K562 (cell line): ENCODE results near the gene THAP12. TPM values are rescaled to one million over a fixed set of nuclear protein-coding genes. Genes with fewer than 3 reads are reported as not detected.

Experiments
- ATF1 ChIP-seq, 2 experiments: fragments of 450-650 bp in 1 of 2; IDR thresholded peaks; 2 replicates each; pipeline ENCODE4 v1.6.1; 2016; ENCODE audit warnings: missing compliant biosample characterization in 1 of 2, missing genetic modification characterization in 1 of 2
- CBFA2T3 ChIP-seq: fragments of 450-650 bp; IDR thresholded peaks from 2 replicates; pipeline ENCODE4 v1.6.1; 2017
- E2F8 ChIP-seq: fragments of 450-650 bp; IDR thresholded peaks from 2 replicates; pipeline ENCODE4 v1.7.1; 2018; ENCODE audit warnings: mild to moderate bottlenecking, low read depth; ENCODE audit not compliant: partially characterized antibody
- GATAD2B ChIP-seq: fragments of 450-650 bp; IDR thresholded peaks from 2 replicates; pipeline ENCODE4 v1.6.1; 2017; ENCODE audit warnings: mild to moderate bottlenecking, borderline replicate concordance
- HNRNPUL1 ChIP-seq: fragments of 200-400 bp; formaldehyde crosslinking; IDR thresholded peaks from 2 replicates; pipeline ENCODE4 v1.6.1; 2017; ENCODE audit warnings: low read length
- KAT2B ChIP-seq: IDR thresholded peaks from one replicate; pipeline ENCODE4 v1.6.1; 2012; ENCODE audit warnings: low read depth, mild to moderate bottlenecking, control low read depth, inconsistent platforms, low read length, moderate library complexity
- KDM5B ChIP-seq: fragments of 200-600 bp; sonication (generic); IDR thresholded peaks from 2 replicates; pipeline ENCODE4 v1.6.1; 2012; ENCODE audit warnings: low read depth, mild to moderate bottlenecking, moderate library complexity, low read length, control low read depth, inconsistent platforms; ENCODE audit not compliant: insufficient replicate concordance
- LEF1 ChIP-seq: fragments of 450-650 bp; IDR thresholded peaks from 2 replicates; pipeline ENCODE4 v1.6.1; 2016; ENCODE audit warnings: mild to moderate bottlenecking
- MTA1 ChIP-seq: fragments of 450-650 bp; IDR thresholded peaks from 2 replicates; pipeline ENCODE4 v1.6.1; 2017; ENCODE audit warnings: borderline replicate concordance
- NFIC ChIP-seq: fragments of 450-650 bp; IDR thresholded peaks from 2 replicates; pipeline ENCODE4 v1.6.1; 2017; ENCODE audit warnings: mild to moderate bottlenecking, inconsistent platforms
- NR3C1 ChIP-seq: sonication (generic); formaldehyde crosslinking; IDR thresholded peaks from 2 replicates; pipeline ENCODE4 v1.8.1; 2022; ENCODE audit warnings: missing genetic modification reagents
- POLR2AphosphoS2 ChIP-seq: IDR thresholded peaks from 2 replicates; pipeline ENCODE4 v1.6.1; 2012; ENCODE audit warnings: low read length, improper control_type of control experiment
- SIN3A ChIP-seq, 2 experiments: fragments of 150-350 bp in 1 of 2; IDR thresholded peaks; 2 replicates each; pipeline ENCODE4 v1.6.1; 2011 to 2016; ENCODE audit warnings: borderline replicate concordance in 2 of 2, low read depth in 2 of 2, low read length in 2 of 2, mild to moderate bottlenecking in 2 of 2, moderate library complexity in 2 of 2; ENCODE audit not compliant: control insufficient read depth in 1 of 2
- SMARCB1 ChIP-seq: IDR thresholded peaks from 2 replicates; pipeline ENCODE4 v1.6.1; 2011; ENCODE audit warnings: improper control_type of control experiment, low read depth; ENCODE audit not compliant: insufficient read length
- ZBTB8A ChIP-seq: fragments of 450-650 bp; IDR thresholded peaks from 2 replicates; pipeline ENCODE4 v1.6.1; 2018; ENCODE audit warnings: mild to moderate bottlenecking, moderate library complexity; ENCODE audit not compliant: partially characterized antibody
- ZNF23 ChIP-seq: fragments of 250-450 bp; sonication (Bioruptor Pico); IDR thresholded peaks from 2 replicates; pipeline ENCODE4 v1.4.0; 2020; ENCODE audit warnings: mild to moderate bottlenecking
- ZNF280A ChIP-seq: fragments of 450-650 bp; IDR thresholded peaks from 2 replicates; pipeline ENCODE4 v1.6.1; 2018; ENCODE audit warnings: mild to moderate bottlenecking, low read depth; ENCODE audit not compliant: partially characterized antibody
- ZNF445 ChIP-seq: fragments of 250-450 bp; sonication (Bioruptor Pico); IDR thresholded peaks from 2 replicates; pipeline ENCODE4 v1.4.0; 2020; ENCODE audit warnings: low read depth, mild to moderate bottlenecking, moderate library complexity
- polyA plus RNA-seq, 8 experiments: library from polyadenylated mRNA; depleted of rRNA in 4 of 8; stranded (reverse) in 5 of 8; unstranded in 3 of 8; fragments of >200 nt; fragmentation: Nextera tagmentation in 2 of 8; fragmentation: Illumina TruSeq in 1 of 8; extraction: Ambion mirVana in 2 of 8; extraction: Trizol in 1 of 8; gene quantifications; 2 replicates each; pipeline versions ENCODE4 v1.2.1 to v1.2.3, GENCODE V29; 2011 to 2014; ENCODE audit warnings: inconsistent platforms in 1 of 8, missing spikeins in 1 of 8
- total RNA-seq, 7 experiments: library from RNA; depleted of rRNA in 6 of 7; stranded (reverse); fragments of >200 nt in 6 of 7; fragmentation: Illumina TruSeq in 2 of 7; extraction: Trizol in 2 of 7; gene quantifications; 2 replicates each; pipeline versions ENCODE4 v1.2.1 to v1.2.3, GENCODE V29; 2011 to 2021; ENCODE audit warnings: low replicate concordance in 1 of 7
- TF ChIP-seq, protein P1 (sequence below): IDR thresholded peaks from 2 replicates; pipeline ENCODE4 v1.6.1; 2011; ENCODE audit not compliant: insufficient read length; ENCODE audit errors: extremely low read depth
- TF ChIP-seq, protein P2 (sequence below), 2 experiments: fragments of 450-650 bp; IDR thresholded peaks; 2 replicates each; pipeline ENCODE4 v1.6.1; 2016

THAP12 gene
- total and polyA plus RNA-seq, 9 of the 15 experiments (the other 6 are each of a cell fraction or from before 2014, with no cell fraction given) = 28.1 to 103 (median 57.8) TPM

- TF ChIP-seq SIN3A (IDR thresholded peaks at IDR 0.05; ENCODE audit: borderline replicate concordance in 2 of 2, control insufficient read depth in 1 of 2, low read depth in 2 of 2, low read length in 2 of 2) (no peak), CBFA2T3 (peak; percentile 92), SMARCB1 (no peak), LEF1 (no peak), NFIC (peak; percentile 53), POLR2AphosphoS2 (no peak), KDM5B (no peak), HNRNPUL1 (no peak), ZNF445 (CRISPR knock-in tag) (no peak), ZNF23 (CRISPR knock-in tag) (no peak), ATF1 (CRISPR knock-in tag; IDR thresholded peaks at IDR 0.05) (no peak), ATF1 (tag; IDR thresholded peaks at IDR 0.05) (peak; percentile 81), KAT2B (no peak), E2F8 (no peak), GATAD2B (no peak), ZBTB8A (no peak), NR3C1 (CRISPR knock-in tag) (no peak), ZNF280A (no peak), MTA1 (no peak)
- TF ChIP-seq, protein P1, sequence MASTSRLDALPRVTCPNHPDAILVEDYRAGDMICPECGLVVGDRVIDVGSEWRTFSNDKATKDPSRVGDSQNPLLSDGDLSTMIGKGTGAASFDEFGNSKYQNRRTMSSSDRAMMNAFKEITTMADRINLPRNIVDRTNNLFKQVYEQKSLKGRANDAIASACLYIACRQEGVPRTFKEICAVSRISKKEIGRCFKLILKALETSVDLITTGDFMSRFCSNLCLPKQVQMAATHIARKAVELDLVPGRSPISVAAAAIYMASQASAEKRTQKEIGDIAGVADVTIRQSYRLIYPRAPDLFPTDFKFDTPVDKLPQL = no peak
- TF ChIP-seq, protein P2, sequence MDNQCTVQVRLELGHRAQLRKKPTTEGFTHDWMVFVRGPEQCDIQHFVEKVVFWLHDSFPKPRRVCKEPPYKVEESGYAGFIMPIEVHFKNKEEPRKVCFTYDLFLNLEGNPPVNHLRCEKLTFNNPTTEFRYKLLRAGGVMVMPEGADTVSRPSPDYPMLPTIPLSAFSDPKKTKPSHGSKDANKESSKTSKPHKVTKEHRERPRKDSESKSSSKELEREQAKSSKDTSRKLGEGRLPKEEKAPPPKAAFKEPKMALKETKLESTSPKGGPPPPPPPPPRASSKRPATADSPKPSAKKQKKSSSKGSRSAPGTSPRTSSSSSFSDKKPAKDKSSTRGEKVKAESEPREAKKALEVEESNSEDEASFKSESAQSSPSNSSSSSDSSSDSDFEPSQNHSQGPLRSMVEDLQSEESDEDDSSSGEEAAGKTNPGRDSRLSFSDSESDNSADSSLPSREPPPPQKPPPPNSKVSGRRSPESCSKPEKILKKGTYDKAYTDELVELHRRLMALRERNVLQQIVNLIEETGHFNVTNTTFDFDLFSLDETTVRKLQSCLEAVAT (IDR thresholded peaks at IDR 0.05) = no peak
Observed at GRCh38 chr11:76365038-76365679, 15.8 kb downstream of the THAP12 start (continued).
